Kidney epithelial cell (primary cell): ENCODE measurements around the gene CTNNBL1. TPM values are rescaled to one million over a fixed set of nuclear protein-coding genes. Genes with fewer than 3 reads are reported as not detected.

Experiments used
- DNase-seq: peaks from one replicate; pipeline ENCODE4 v3.0.0-alpha.2; 2010; ENCODE audit warnings: low read depth
- H3K27me3 ChIP-seq: 2 replicates; pipeline ENCODE4 v1.6.0; 2011; ENCODE audit warnings: low read length; ENCODE audit not compliant: control insufficient read depth, insufficient read depth
- H3K36me3 ChIP-seq: 2 replicates; pipeline ENCODE4 v1.5.1; 2011; ENCODE audit warnings: low read length; ENCODE audit not compliant: control insufficient read depth, insufficient read depth
- H3K4me3 ChIP-seq: 2 replicates; pipeline ENCODE4 v1.5.1; 2011; ENCODE audit warnings: low read depth, mild to moderate bottlenecking, control low read depth, low read length
- total RNA-seq: library from RNA; depleted of rRNA; stranded (reverse); fragments of >200 nt; gene quantifications from 2 replicates; pipeline ENCODE4 v1.2.3, GENCODE V29; 2015
- TF ChIP-seq, protein P1 (sequence below): IDR thresholded peaks from 2 replicates; pipeline ENCODE4 v1.5.1; 2011; ENCODE audit warnings: mild to moderate bottlenecking, moderate library complexity, low read length, control low read depth, inconsistent platforms; ENCODE audit not compliant: insufficient read depth, poor library complexity, severe bottlenecking

CTNNBL1 gene
- total RNA-seq, 1 donor from 2014 or later = 40.5 TPM

DNA sequence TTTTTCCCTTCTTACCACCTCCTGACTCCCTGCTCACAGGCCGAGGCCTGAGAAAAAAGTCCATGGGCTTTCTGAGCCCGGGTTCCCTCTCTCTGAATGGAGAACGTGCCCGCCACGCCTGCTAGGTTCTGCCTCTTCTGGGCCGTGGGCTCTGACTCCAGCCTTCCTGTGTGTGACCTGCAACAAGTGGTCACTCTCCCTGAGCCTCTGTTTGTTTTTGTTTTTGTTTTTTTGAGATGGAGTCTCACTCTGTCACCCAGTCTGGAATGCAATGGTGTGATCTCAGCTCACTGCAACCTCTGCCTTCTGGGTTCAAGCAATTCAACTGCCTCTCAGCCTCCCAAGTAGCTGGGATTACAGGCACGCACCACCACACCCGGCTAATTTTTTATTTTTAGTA lies 191.2 kb downstream of the CTNNBL1 start:
- TF ChIP-seq, protein P1, sequence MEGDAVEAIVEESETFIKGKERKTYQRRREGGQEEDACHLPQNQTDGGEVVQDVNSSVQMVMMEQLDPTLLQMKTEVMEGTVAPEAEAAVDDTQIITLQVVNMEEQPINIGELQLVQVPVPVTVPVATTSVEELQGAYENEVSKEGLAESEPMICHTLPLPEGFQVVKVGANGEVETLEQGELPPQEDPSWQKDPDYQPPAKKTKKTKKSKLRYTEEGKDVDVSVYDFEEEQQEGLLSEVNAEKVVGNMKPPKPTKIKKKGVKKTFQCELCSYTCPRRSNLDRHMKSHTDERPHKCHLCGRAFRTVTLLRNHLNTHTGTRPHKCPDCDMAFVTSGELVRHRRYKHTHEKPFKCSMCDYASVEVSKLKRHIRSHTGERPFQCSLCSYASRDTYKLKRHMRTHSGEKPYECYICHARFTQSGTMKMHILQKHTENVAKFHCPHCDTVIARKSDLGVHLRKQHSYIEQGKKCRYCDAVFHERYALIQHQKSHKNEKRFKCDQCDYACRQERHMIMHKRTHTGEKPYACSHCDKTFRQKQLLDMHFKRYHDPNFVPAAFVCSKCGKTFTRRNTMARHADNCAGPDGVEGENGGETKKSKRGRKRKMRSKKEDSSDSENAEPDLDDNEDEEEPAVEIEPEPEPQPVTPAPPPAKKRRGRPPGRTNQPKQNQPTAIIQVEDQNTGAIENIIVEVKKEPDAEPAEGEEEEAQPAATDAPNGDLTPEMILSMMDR = no peak
- H3K27me3 ChIP-seq = peaks cover 24% of the 10 kb centered on the region
- H3K4me3 ChIP-seq = no peak overlapping the region
- no peaks in the 10 kb centered on the region for H3K36me3 ChIP-seq
- no peak for DNase-seq

DNA sequence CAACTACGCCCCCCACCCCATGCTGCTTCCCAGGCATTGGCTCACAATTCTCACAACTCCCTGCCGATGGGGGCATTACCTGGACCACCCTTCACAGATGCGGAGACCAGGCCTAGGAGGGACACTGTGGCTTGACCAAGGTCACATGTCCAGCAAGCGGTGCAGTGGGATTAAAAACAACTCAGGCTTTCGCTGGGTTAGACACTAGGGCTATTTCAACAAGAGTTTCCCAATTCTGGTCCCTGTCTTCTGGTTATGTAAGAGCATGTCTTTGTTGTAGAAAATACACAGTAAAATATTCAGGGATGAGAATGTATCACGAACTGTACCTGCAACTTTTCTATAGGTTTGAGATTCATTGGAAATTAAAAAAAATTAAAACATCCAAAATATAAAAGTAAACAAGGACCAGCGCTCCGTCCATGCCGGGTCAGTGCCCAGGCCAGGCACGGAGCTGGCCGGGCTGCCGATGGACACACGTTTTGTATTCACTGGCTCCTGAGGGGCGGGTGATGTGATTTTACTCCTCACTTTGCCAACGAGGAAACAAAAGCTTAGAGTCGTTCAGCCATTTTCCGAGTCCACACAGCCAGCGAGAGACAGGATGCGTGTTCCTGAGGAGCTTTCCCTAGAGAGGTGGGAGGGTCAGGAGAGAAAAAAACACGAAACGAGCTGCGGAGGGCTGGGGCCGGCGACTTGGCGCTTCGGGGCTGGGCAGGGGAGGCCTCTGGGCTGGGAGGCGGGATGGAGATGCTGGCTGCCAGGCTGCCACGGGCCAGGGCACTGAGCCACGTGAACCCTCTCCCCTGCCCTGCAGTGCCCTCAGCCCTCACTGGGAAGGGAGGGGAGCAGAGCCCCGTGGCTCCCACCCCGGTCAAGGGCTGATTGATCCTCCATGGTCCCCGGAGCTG lies 192.0 kb downstream of the CTNNBL1 start:
- Histone ChIP-seq H3K4me3 (no peak overlapping the region), H3K27me3 (peaks cover 21% of the 10 kb centered on the region), H3K36me3 (no peaks in the 10 kb centered on the region)
- TF ChIP-seq, protein P1 = no peak
- no peak for DNase-seq

DNA sequence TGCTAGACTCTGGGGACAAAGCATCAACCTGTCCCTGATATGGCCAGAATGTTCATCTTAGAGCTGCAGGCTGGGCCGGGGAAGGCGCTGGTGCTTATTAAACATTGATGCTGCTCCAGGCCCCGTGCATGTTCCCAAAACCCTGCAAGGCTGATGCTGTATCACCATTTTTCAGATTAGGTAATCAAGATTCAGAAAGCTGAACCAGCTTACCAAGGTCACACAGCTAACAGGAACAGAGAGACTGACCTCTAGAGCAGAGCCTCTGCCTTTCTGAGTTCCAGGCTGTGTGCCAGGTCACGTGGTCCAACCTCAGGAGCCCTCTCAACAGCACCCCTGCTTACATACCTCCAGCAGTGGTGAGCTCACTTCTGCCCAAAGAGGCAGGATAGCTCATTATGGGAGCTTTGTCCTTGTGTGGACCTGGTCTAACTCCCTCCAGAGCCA lies 193.0 kb downstream of the CTNNBL1 start:
- Histone ChIP-seq H3K27me3 (peaks cover 16% of the 10 kb centered on the region), H3K4me3 (no peak overlapping the region), H3K36me3 (no peaks in the 10 kb centered on the region)
- TF ChIP-seq, protein P1 = no peak
- DNase-seq = no peak

DNA sequence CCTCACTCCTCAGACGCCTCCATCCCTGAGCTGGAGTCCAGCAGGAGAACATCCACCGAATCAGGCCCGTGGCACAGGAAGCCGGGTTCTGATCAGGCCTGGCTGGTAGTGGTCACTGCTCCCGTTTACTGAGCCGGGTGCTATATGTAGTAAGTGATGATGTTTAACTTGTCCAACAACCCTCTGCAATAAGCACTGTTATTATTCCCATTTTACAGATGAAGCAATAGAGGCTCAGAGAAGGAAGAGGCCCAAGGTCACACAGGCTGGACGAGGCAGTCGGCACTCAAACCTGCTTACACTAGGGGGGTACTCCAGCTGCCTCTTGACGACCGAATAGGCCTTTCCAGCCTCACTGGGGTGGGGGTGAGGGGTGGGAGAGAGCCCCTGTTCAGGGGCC lies 194.8 kb downstream of the CTNNBL1 start:
- TF ChIP-seq, protein P1 = no peak
- Histone ChIP-seq H3K27me3 (peaks cover 11% of the 10 kb centered on the region), H3K36me3 (no peaks in the 10 kb centered on the region), H3K4me3 (no peak overlapping the region)
- DNase-seq = no peak

DNA sequence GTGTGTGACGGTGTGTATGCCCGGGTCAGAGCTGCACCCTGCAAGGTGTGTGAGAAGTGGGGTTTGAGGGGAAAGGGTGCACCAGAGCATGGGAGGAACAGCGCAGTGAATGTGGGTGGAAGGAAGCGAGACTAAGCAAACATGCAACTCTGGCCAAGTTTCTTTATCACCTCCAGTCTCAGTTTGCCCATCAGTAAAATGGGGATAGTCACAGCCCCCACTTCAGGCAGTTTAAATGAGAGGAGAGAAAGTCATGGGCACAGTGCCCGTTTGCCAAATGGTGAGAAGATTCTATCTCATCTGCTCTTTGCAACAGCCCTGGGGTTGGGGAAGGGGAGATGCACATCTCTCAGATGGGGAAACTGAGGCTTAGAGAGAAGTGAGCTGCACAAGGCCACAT lies 196.3 kb downstream of the CTNNBL1 start:
- TF ChIP-seq, protein P1 = no peak
- DNase-seq = no peak
- Histone ChIP-seq H3K4me3 (no peak overlapping the region), H3K36me3 (no peaks in the 10 kb centered on the region), H3K27me3 (peaks cover 10% of the 10 kb centered on the region)
